IMR-90 (cell line): ENCODE results near the gene CPNE4.

Experiments
- CHD1 ChIP-seq: IDR thresholded peaks from 2 replicates; pipeline ENCODE4 v1.6.1; 2012; ENCODE audit warnings: low read depth, low read length, improper control_type of control experiment
- MAFK ChIP-seq: IDR thresholded peaks from 2 replicates; pipeline ENCODE4 v1.6.1; 2012; ENCODE audit warnings: low read depth, low read length, improper control_type of control experiment
- MAZ ChIP-seq: IDR thresholded peaks from 2 replicates; pipeline ENCODE4 v1.6.1; 2012; ENCODE audit warnings: low read depth, mild to moderate bottlenecking, low read length, improper control_type of control experiment, moderate library complexity, borderline replicate concordance
- POLR2A ChIP-seq: IDR thresholded peaks from 2 replicates; pipeline ENCODE4 v1.6.1; 2012; ENCODE audit warnings: mild to moderate bottlenecking, low read depth, low read length
- RAD21 ChIP-seq: IDR thresholded peaks from 2 replicates; pipeline ENCODE4 v1.6.1; 2012; ENCODE audit warnings: low read length, improper control_type of control experiment
- TF ChIP-seq, protein P1 (sequence below): conservative IDR thresholded peaks from 2 replicates; pipeline ENCODE4 v1.5.1; 2012; ENCODE audit warnings: mild to moderate bottlenecking, low read depth, low read length, improper control_type of control experiment

DNA sequence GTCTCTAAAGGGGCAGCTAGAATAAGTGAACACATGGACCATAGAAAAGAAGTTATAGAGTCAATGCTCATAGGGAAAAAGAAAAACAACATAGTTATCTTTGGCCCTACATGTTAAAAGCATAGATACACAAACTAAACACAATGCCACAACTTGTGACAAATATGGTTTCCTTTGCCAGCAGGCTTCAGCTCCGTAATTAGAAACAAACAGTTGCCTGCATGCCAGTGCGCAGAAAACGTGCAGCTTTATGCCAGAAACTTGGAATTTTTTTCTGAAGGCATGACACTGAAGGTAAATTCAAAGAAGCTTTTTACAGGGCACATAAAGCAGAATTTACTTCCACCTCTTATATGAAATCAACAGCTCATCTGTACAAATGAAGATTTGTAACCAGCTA, 2.2 kb upstream of the CPNE4 start:
- TF ChIP-seq, protein P1, sequence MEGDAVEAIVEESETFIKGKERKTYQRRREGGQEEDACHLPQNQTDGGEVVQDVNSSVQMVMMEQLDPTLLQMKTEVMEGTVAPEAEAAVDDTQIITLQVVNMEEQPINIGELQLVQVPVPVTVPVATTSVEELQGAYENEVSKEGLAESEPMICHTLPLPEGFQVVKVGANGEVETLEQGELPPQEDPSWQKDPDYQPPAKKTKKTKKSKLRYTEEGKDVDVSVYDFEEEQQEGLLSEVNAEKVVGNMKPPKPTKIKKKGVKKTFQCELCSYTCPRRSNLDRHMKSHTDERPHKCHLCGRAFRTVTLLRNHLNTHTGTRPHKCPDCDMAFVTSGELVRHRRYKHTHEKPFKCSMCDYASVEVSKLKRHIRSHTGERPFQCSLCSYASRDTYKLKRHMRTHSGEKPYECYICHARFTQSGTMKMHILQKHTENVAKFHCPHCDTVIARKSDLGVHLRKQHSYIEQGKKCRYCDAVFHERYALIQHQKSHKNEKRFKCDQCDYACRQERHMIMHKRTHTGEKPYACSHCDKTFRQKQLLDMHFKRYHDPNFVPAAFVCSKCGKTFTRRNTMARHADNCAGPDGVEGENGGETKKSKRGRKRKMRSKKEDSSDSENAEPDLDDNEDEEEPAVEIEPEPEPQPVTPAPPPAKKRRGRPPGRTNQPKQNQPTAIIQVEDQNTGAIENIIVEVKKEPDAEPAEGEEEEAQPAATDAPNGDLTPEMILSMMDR, result no peak
- TF ChIP-seq RAD21 (no peak), MAZ (no peak), POLR2A (no peak), CHD1 (no peak), MAFK (no peak)
